GM19240 (cell line): Measurements from ENCODE around the gene SERP2.

ENCODE experiments used
- DNase-seq: peaks from one replicate; pipeline ENCODE4 v3.0.0; 2011; ENCODE audit warnings: low spot score; ENCODE audit not compliant: insufficient read length

The SERP2 gene

DNA sequence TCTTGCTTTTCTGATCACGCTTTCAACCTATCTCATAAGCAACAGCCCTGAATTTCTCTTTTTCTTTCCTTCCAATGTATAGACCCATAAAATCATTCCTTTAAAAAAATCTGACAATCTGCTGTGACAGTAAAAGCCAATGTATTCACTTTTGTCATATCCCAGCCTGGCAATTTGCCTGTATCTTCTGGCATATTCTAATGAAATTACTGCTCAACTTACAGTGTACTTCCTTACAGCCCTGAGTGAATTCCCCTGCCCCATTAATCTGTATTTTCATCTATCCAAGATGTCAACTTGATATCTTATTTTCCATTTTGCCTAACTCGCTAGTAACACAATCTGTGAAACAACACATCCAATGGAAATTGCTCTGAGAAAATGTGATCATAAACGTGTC is 18.0 kb upstream of the SERP2 start:
- DNase-seq: no peak

DNA sequence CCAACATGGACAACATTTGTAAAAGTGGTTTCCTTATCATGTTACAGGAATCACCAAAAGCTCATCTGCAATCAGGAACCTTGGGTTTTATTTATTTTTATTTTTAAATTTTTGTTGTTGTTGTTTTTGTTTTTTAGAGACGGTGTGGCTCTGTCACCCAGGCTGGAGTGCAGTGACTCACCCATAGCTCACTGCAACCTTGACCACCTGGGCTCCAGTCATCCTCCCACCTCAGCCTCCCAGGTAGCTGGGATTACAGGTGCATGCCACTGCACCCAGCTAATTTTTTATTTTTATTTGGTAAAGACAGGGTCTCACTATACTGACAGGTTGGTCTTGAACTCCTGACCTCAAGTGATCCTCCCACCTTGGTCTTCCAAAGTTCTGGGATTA is 13.6 kb upstream of the SERP2 start:
- no peak for DNase-seq

DNA sequence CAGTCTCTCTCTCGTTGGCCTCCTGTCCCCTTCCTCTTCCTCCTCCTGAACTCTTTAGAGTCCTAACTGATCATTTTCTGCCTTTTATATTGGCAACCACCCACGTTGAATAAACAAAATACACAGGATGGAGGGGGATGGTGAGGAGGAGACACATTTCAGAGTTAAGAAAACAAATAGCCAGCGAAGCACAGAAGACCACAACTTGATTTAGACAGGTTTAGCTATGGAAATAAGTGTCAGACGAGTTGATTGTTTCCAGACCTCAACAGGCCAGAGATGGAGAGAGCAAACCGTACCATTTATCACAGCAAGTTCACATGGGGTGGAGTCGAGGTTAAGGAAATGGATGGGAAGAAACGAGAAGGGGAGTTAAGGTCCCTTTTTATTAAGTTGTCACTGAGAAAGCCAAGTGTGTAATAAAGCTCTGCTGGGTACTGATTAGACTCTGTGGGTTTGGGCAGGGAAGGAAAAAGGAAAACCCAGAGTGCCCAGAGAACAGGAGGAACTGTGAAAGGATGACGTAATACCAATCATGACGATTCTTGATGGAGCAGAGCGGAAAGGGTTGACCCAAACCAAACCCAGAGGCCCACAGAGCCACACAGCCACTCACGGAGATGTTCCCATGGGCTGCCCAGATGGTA is 11.1 kb upstream of the SERP2 start:
- DNase-seq: no peak

DNA sequence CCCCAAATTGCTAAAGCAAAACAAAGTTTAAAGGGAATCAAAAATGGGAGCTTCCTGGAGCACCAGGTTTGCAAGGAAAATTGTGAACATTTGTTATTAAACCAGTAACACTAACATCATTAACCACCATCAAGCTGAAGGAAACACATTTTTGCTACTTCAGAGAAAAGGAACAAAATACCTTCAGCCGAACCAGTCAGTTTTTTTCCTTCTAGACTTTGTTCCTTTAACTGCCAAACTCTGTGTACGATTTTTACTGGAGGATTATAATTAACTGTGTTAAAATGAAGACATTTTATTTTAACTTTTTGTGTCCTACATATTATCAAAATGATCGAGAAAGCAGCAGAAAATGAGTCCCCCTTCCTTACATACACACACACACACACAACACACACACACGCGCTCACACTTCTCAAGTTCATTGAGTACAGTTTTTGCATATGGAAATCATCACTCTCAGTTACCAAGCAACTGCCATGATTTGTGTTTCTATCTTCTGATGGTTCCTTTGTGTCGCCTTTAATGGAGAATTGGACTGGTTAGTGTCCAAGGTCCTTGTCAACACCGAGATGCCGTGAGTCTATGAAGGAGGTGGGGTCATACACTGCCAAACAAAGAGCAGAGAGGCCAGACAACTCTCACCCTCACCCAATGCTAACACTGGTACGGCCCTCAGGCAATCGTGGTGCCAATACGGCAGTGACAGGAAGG is 9.8 kb upstream of the SERP2 start:
- DNase-seq: no peak

DNA sequence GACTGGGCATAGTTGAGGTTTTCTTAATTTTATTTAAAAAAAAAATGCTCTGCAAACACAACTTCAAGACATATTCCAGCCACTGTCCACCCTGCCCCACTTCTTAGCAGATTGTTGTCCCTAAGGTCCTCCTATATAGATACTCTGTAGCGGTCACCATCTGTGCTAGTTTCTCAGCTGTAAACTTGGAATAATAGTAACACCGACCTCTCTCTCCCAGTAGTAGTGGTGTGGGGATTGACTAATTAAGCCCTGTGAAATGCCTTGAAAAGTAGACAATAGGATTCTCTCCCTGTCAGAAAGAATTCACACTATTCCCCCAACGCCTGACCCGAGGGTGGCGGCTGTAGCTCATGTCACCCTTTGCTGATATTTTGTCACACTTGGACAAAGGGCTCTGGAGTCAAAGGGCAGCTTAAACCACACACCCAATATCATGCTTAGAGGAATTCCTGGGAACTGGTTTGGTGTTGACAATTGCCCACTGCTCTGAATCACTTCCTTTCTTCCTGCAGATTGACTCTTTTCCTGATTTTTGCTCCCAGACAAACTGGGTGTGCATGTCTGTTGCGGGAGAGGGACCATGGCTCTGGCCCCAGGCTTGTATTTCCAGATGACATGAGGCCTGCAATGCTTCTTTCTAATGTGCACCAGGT is 9.2 kb upstream of the SERP2 start:
- no peak for DNase-seq

DNA sequence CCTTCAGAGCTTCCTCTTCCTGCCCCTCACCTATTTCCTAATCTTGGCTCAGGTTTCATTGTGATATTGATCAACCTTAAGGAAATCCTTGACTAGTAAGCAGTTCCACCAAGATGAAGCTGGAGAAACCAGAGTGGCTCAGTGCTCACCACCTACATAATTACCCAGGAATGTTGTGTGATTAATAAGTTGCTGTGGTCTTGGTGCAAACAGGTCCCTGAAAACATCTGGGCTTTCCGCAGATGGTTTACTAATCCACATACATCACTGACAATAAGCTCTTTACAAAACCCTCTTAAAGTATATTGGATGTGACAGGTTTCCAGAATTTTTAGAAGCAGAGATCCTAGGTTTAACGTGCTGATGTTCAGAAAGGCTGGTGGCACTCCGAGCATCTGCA is 8.6 kb upstream of the SERP2 start:
- no peak for DNase-seq

DNA sequence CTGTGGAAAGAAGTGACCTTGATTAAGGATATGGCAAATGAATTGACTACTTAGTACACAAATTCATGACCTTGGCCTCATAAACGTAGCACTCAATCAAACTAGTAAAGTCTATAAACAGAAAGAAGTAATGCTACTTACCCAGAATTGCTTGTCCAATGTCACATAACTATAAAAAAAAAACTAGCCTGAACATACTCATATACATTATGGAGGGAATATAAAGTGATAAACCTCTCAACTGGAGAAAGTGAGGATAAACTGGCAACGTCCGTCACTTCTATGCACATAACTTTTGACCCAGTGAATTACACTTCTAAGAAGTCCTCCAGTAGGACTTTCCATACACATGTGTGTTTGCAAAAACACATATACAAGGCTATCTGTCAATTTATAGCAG is 7.7 kb upstream of the SERP2 start:
- no peak for DNase-seq

DNA sequence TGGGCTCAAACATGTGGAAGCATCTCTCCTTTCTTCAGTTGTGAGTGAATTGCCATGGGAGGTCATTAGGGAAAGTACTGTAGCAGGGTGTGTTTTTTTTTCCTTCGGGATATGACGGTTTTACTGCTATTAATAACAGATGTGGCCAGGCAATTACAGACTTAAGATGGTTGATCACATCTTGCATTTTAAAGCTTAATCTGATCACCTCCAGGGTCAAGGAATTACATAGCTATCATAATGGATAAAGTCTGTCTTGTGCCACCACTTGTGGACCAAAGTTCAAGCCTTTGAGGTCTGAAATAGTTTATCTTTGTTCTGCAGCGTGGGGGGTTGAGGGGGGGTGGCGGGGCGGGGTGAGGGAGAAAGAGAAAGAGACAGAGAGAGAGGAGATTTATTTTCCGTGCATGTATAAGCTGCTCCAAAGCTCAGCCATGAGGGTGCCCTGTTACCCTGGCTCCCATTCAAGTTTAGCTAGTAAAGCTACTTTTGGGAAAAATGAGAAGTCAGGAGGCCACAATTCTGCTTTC is 5.5 kb upstream of the SERP2 start:
- no peak for DNase-seq

DNA sequence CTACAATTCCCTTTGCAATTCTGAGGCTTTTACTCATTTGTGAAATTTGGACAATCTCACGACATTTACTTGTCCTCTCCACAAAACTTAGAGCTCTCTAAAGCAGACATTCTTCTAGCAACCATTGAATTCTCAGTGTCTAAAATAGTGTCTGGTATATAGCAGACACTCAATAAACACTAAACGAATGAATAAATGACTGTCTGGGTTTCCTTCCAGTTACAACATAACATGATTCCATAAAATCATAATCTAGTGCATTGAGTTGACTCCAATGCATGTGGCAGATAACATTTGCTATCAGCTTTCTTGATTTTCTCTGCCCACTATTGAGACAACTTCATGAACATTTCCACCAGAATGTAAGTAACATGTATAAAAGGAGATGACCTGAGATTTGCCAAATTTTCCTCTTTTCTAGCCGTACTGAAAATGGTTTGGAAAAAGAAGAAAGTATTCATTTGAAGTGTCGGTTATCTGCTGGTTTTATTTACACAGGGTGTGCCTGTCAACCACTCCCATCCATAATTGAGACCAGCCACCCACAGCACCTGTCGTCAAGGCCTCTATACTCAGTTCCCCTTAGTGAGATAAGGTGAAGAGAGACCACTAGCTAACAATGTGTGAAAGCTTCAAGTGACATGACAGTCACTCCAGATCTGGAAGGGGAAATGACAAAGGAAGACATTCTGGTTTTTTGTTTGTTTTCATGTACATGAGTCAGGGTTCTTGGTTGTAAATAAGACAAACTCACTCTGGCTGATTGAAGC is 4.8 kb upstream of the SERP2 start:
- no peak for DNase-seq

DNA sequence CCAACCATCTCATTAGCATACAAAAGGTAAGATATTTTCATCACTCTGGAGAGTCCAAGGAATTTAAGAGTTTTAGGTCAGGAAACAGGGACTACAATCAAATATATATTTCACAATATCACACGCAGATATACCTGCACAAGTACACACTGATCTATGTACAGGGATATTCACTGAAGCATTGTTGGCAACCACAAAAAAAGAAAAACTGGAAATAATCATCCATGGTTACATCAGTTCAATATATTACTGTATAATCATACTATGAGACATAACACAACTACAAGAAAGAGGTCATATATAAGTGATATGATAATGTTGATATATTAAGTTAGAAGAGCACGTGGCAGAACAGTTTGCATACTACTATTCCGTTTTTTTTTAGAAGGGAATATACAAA is 2.2 kb upstream of the SERP2 start:
- DNase-seq: no peak

DNA sequence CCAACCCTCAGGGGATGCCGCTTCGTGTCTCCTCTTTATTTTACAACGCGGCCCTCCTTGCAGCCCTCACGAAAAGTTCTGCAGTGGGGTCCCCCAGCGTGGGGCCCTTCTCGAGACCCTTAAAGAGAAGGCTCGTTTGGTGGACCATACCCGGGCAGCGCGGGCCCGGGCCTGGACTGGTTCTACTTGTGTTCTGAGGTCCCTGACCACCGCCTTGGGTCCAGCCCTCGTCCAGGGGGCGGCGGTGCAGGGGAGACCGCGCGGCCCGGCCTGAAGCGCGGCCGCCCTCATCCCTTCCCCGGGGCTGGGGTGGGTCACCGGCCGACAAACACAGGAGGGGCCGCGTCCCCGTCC is 400 bp upstream of the SERP2 start:
- DNase-seq: no peak

DNA sequence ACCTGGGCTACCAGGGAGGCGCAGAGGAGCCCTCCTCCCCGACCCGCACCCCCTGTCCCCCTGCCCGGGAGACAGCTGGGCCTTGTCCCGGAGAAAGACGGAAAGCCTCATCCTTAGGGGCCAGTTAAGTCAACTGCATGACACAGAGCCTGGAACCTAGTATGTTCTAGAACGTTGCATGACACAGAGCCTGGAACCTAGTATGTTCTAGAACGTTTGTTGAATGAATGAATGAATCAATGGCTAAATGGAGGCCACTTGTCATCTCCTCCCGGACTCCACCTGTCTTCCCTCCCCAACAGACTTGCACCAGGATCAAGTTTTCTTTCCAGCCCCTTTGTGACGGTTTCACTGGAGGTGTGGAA is 706 bp downstream of the SERP2 start:
- no peak for DNase-seq

DNA sequence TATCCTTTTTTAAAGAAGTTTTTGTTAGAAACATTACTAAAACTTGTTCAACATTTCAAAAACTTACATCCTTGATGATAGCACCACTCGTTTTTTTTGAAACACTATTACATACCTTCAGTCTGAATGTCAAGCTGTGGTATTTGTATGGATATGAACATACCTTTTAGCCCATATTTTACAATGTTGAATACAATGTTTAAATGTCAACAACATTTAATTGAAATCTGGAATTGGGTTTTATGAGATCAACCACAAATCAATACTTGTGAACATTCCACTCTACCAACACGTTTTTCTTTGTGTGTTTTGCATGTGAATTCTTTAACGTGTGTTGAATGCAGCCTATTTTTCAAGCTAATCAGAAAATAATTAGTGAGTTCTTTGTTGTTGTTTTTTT is 4.7 kb downstream of the SERP2 start:
- no peak for DNase-seq

DNA sequence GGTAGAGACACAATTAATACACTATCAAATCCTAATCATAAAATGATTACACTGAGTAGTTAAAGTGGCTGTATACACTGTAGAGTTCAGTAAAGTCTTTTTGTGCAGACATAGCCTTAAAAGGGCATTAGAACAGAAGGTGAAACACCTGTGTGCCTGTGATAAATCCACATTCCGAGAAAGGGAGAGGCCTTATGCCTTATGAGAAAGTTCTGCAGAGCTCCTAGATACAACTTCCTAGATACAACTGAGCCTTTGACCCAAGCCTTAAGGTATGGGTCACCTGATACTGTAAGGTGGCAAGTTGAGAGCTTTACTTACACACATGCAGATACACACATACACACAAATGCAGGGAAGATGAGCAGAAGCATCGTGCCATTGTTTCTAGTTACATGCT is 6.3 kb downstream of the SERP2 start:
- no peak for DNase-seq

DNA sequence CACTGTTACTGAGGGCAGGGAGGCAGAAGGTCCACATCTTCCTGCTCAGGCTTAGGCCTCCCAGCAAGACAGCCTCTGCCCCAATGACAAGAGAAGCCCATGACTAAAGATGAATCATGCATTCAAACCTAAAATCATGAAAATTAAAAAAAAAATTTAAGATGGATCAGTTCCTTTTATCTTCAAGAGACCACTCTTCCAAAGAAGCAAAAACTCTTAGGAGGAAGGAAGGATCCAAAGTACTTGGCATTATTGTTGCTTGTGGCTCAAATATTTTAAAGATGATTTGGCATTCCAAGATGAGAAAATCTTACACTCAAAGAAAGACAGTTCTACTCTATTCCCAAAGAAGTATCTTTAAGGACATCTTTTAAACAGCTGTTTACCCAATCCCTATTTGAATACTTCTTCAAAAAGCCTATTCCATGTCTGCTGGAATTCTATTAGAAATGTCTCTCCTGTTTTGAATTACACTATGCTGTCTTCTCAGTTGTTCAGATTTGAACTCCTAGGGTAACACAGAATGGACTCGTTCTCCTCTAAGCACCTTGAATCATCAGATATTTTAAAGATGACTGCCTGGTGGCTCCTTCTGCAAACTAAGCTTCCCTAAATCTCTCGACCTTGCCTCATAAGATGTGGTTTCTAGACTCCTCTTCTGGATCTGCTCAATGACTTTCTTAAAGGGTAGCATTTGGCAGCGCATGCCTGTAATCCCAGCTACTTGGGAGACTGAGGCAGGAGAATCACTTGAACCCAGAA is 7.0 kb downstream of the SERP2 start:
- no peak for DNase-seq

DNA sequence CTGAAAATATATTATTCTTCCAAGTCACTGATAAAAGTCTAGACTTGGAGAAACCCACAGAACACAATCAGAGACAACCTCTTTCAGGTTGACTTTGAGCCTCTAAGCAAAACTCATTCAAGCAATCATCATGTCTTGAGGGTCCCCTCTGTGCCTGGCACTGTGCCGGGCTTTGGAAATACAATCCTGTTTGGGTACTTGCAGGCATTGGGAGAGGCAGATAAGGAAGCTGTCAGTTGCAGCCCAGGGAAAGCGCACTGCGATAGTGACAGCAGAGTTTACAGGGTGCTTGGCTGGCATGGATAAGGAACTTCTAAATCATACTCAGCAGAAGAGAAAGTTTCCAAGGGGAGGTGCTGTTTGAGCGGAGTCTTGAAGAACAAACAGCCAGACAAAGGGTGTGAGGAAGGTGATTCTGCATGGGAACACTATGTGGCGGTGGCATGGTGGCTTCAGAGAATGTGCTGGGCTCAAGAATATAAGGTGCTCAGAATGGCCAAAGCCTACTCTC is 9.1 kb downstream of the SERP2 start:
- no peak for DNase-seq

DNA sequence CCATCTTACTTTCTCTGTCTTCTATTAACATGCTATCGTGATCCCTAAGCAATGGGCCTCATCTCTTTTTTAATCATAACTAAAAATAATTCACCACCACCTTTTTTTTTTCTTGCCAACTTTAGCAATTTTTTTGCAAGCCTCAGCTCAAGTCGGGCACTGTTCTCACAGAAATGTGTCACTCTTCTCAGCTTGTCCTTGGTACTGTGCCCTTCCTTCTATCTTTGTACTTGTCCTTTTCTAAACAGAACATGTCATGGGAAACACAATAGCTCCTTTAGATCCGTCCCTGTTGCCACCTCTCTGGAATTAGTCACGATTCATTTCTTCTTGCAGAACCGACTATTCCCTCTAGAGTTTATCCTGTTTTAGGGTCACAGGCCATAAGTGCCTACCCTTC is 10.3 kb downstream of the SERP2 start:
- no peak for DNase-seq

DNA sequence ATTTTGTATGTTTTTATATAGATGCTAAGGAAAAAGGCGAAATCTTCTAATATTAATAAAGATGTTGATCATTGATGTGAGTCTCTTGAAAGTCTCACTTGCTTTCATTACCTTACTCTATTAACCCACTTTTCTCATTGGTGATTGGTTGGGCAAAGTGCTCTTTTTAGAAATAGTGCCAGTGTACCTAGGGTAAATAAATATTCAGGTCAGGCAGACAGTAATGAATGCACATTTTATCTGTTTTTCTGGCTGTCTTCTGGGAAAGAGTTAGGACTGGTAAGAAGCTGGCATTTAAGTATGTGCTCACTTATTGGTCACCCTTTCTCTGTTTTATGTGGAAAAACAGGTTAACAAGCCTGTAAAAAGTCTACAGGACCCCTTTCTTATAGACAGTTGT is 11.2 kb downstream of the SERP2 start:
- DNase-seq: no peak

DNA sequence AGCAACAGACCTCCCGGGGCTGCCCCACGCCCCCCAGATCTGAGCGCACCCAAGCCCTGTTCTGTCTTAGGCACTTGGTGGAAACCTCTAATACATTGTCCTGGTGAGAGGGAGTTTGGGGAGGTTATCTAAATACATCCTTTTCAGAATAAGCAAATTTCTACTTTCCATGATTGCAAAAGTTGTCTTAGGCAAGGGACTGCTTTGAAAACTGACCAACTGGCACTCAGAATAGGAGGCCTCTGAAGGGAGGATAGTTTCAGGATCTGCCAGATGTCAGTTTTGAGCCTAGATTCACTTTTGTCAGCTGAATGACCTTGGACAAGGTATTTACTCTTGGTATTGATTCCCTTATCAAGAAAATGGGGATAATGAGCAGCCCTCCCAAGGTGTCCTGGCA is 11.8 kb downstream of the SERP2 start:
- DNase-seq: no peak

DNA sequence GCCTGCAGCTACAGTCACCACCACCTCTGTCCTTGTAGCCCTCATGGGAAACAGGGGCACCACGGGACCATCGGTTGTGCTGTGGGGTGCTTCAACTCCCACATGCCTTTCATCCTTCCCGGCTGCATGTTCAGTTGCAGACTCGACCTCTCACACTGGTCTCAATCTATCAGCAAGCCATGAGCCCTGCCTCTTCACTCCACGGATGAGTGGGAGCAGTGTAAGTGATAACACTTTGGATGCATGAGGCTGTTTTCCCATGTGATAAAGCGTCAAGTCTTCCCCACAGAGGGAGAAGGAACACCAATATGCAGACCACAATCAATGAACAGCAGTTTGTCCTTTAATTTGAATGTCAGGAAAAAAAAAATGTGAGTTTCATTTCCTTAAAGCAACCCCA is 12.2 kb downstream of the SERP2 start:
- no peak for DNase-seq

DNA sequence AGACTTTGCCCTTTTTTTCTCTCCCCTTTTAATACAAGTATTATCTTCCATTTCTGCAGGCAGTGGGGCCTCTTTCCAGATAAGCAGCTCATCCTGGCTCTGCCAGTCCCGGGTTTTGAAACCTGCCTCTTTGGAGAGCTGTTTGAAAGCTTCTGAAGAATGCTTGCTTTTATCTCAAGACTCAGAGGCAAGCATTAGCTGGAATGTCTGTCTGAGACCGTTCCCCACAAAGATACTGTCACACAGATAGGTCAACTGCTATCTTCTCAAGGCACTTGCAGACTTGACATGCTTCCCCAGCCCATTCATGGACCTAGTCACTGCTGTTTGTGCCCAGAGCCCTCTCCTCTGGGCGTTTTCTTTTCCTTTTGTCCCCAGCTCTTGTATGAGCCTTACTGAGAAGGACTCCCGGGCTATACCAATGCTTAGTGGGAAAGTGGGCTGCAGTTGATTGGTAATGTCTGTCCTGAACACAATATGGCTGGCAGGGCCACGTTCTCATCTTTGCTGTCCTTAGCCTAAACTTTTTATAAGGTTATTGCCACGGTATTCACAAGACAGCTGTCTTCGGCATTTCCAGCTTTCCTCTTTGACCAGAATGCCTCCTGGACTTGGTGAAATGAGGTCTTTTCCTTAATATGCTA is 13.4 kb downstream of the SERP2 start:
- no peak for DNase-seq
